ENCODE results near the gene CBFA2T3.
A peak's percentile ranks its signal among the peaks of the same experiment; 100 is the strongest.

GRCh38 chr16:88901718-88902337 lies 75.2 kb downstream of the CBFA2T3 start:
- TF ChIP-seq EP300 (IDR thresholded peaks at IDR 0.05; ENCODE audit: borderline replicate concordance in 1 of 2, low read depth in 2 of 2, low read length in 2 of 2) (no peak), CTCF (IDR thresholded peaks at IDR 0.05; ENCODE audit: control extremely low read depth in 1 of 3, insufficient read depth in 1 of 3, low read depth in 1 of 3, low read length in 3 of 3) (peak in 1 of 3 experiments; percentile 28; a peak in 1 of 4 replicates), POLR2A (IDR thresholded peaks at IDR 0.05; ENCODE audit: control extremely low read depth in 1 of 2, low read depth in 2 of 2, low read length in 2 of 2) (no peak), ASH2L (IDR thresholded peaks at IDR 0.05; ENCODE audit: low read length) (no peak), KDM1A (IDR thresholded peaks at IDR 0.05; ENCODE audit: borderline replicate concordance, low read length) (no peak), JUN (IDR thresholded peaks at IDR 0.05; ENCODE audit: low read depth, low read length) (no peak), NRF1 (IDR thresholded peaks at IDR 0.05; ENCODE audit: low read depth, low read length) (no peak), SP1 (IDR thresholded peaks at IDR 0.05; ENCODE audit: low read depth, low read length) (no peak), BRCA1 (IDR thresholded peaks at IDR 0.05; ENCODE audit: low read depth, low read length) (no peak)
